ENCODE data around the gene SPTB.

Gene SPTB

GRCh38 chr14:64758691-64759554 is 120.8 kb downstream of the SPTB start:
- no peak for DNase-seq (ENCODE audit: low spot score)
- TF ChIP-seq, protein P1, sequence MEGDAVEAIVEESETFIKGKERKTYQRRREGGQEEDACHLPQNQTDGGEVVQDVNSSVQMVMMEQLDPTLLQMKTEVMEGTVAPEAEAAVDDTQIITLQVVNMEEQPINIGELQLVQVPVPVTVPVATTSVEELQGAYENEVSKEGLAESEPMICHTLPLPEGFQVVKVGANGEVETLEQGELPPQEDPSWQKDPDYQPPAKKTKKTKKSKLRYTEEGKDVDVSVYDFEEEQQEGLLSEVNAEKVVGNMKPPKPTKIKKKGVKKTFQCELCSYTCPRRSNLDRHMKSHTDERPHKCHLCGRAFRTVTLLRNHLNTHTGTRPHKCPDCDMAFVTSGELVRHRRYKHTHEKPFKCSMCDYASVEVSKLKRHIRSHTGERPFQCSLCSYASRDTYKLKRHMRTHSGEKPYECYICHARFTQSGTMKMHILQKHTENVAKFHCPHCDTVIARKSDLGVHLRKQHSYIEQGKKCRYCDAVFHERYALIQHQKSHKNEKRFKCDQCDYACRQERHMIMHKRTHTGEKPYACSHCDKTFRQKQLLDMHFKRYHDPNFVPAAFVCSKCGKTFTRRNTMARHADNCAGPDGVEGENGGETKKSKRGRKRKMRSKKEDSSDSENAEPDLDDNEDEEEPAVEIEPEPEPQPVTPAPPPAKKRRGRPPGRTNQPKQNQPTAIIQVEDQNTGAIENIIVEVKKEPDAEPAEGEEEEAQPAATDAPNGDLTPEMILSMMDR (IDR thresholded peaks at IDR 0.05; ENCODE audit: extremely low read depth, insufficient read depth, missing control alignments) = no peak
- in situ Hi-C loops (cut with MboI; ENCODE audit: low pct_unique_long_range_greater_than_20kb, low sequenced_read_pairs, unreplicated experiment) = no loop called here

GRCh38 chr14:64758025-64758521 is 121.6 kb downstream of the SPTB start:
- TF ChIP-seq, protein P1 (IDR thresholded peaks at IDR 0.05; ENCODE audit: extremely low read depth, insufficient read depth, missing control alignments) = no peak
- in situ Hi-C loops (cut with MboI; ENCODE audit: low pct_unique_long_range_greater_than_20kb, low sequenced_read_pairs, unreplicated experiment) = no loop called here
- no peak for DNase-seq (ENCODE audit: low spot score)

- TF ChIP-seq, protein P1 (IDR thresholded peaks at IDR 0.05; ENCODE audit: extremely low read depth, insufficient read depth, missing control alignments) = no peak
- no peak for DNase-seq (ENCODE audit: low spot score)
- in situ Hi-C loops (cut with MboI; ENCODE audit: low pct_unique_long_range_greater_than_20kb, low sequenced_read_pairs, unreplicated experiment) = no loop called here
These were observed 122.1 kb downstream of the SPTB start for GRCh38 chr14:64757601-64758000.

DNA sequence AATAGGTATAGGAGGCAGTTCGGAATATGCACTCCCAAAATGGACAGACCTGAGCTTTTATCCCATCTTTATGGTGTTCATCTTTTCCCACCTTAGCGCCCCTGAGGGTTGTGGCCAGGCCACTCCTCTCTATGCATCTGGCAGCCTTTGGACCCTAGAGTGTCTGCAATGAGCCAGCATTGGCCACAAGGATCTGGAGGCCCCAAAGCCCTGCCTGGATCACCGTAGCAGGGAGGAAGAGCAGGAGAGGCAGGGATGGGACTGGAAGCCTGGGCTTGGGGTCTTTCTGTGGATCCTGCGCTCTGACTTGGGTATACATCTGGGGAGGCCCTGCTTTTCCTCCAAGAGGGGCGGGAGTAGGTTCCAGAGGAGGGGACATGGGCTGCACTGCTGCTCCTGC is 123.0 kb downstream of the SPTB start:
- TF ChIP-seq, protein P1 (IDR thresholded peaks at IDR 0.05; ENCODE audit: extremely low read depth, insufficient read depth, missing control alignments) = no peak
- in situ Hi-C loops (cut with MboI; ENCODE audit: low pct_unique_long_range_greater_than_20kb, low sequenced_read_pairs, unreplicated experiment) = no loop called here
- no peak for DNase-seq (ENCODE audit: low spot score)

GRCh38 chr14:64755781-64756221 is 123.9 kb downstream of the SPTB start:
- in situ Hi-C loops (cut with MboI; ENCODE audit: low pct_unique_long_range_greater_than_20kb, low sequenced_read_pairs, unreplicated experiment) = no loop called here
- TF ChIP-seq, protein P1 (IDR thresholded peaks at IDR 0.05; ENCODE audit: extremely low read depth, insufficient read depth, missing control alignments) = no peak
- DNase-seq (ENCODE audit: low spot score) = no peak

- DNase-seq (ENCODE audit: low spot score) = no peak
- in situ Hi-C loops (cut with MboI; ENCODE audit: low pct_unique_long_range_greater_than_20kb, low sequenced_read_pairs, unreplicated experiment) = no loop called here
- TF ChIP-seq, protein P1 (IDR thresholded peaks at IDR 0.05; ENCODE audit: extremely low read depth, insufficient read depth, missing control alignments) = no peak
These were observed 125.0 kb downstream of the SPTB start for GRCh38 chr14:64754685-64755084.
